Pancreas (tissue), 10 donors: ENCODE results near the gene PSAT1. TPM values are rescaled to one million over a fixed set of nuclear protein-coding genes. Genes with fewer than 3 reads are reported as not detected.

Experiments
- ATAC-seq, 4 donors: fragments of 200-7000 bp; cut with Tn5 transposase; one replicate each; pipeline versions ENCODE4 v1.8.0 to v1.9.1; 2020; ENCODE audit warnings: mild to moderate bottlenecking in 4 of 4, moderate library complexity in 4 of 4
- DNase-seq, 6 donors: peaks; one replicate each; pipeline ENCODE4 v3.0.0-alpha.2; 2020
- FAIRE-seq: peaks from 2 replicates; lab custom pipeline; 2012; peaks lifted over from hg19 to GRCh38; lab: Jason Lieb, UNC
- H3K27ac ChIP-seq, 4 donors: fragments of 200-600 bp; sonication (generic); 1 replicate in 3 of 4; 2 replicates in 1 of 4; pipeline versions ENCODE4 v1.5.0 to v1.8.0; 2020
- H3K27me3 ChIP-seq, 4 donors: fragments of 200-600 bp; one replicate each; pipeline ENCODE4 v1.8.0; 2021
- H3K36me3 ChIP-seq, 3 donors: fragments of 200-600 bp; sonication (generic) in 1 of 3; one replicate each; pipeline versions ENCODE4 v1.5.0 to v1.8.0; 2020 to 2021
- H3K4me1 ChIP-seq, 3 donors: fragments of 200-600 bp; one replicate each; pipeline ENCODE4 v1.8.0; 2021
- H3K4me3 ChIP-seq, 4 donors: fragments of 200-600 bp; sonication (generic) in 2 of 4; one replicate each; pipeline versions ENCODE4 v1.5.0 to v1.8.0; 2020 to 2021
- H3K9me3 ChIP-seq, 4 donors: fragments of 200-600 bp; one replicate each; pipeline ENCODE4 v1.8.0; 2021
- CTCF ChIP-seq, 4 donors: fragments of 200-600 bp; sonication (generic) in 3 of 4; IDR thresholded peaks; one replicate each; pipeline versions ENCODE4 v1.5.0 to v1.8.0; 2021; ENCODE audit warnings: antibody characterized with exemption in 4 of 4
- WGBS, 2 donors: extraction: QIAGEN DNeasy Blood & Tissue Kit; methylation state at CpG; one replicate each; pipeline ENCODE4 v1.1.7; 2013; 5-methylcytosine and 5-hydroxymethylcytosine counted together
- intact Hi-C, 3 donors: fragments of 100-400 bp; cut with DNase I; formaldehyde crosslinking; loops; one replicate each; pipeline versions ENCODE4 v1.11.1 to v1.14.2; 2022
- polyA plus RNA-seq, 2 donors: library from polyadenylated mRNA; stranded (reverse); fragments of 200-250 nt; gene quantifications; one replicate each; pipeline ENCODE4 v1.2.3, GENCODE V29; 2013
- total RNA-seq, 6 donors: library from RNA; stranded (reverse); fragmentation: NEBNext Ultra II Directional in 4 of 6; extraction: Animal tissue kit (Norgen Biotek cat#: 25700) in 4 of 6; gene quantifications; one replicate each; pipeline versions ENCODE4 v1.2.1 to v1.2.4, GENCODE V29; 2021 to 2023
- donor health status: healthy with polysubstance abuse.
- donor health status: DM: no; HTN: no; CAD: no; lungs with moderate emphysema.
- donor health status: DM: no; HTN: no; CAD: no.
- donor health status: control.
- donor health status: control.
- donor health status: Bipolar disorder and iron deficiency.
- donor health status: DM: yes; HTN: yes; CAD: no.
- donor health status: DM: no; HTN: no; CAD: no.
- donor health status: DM: no; HTN: no; CAD: no.
- donor health status: DM: yes; HTN: yes; CAD: no.

The PSAT1 gene
- total and polyA plus RNA-seq, 8 donors = 9.0 to 189 (median 23.9) TPM

GRCh38 chr9:78253285-78253684 is 43.6 kb upstream of the PSAT1 start:
- Histone ChIP-seq H3K4me3 (no peak overlapping the region), H3K36me3 (no peaks in the 10 kb centered on the region), H3K9me3 (peaks cover 0 to 3% (median 0%) of the 10 kb centered on the region in 4 donors), H3K27ac (no peak overlapping the region), H3K4me1 (peaks cover 0 to 5% (median 0%) of the 10 kb centered on the region in 3 donors), H3K27me3 (no peaks in the 10 kb centered on the region)
- no peak for TF ChIP-seq CTCF (IDR thresholded peaks at IDR 0.05)
- 78 to 81% methylated on average over 4 of the region's 4 CpGs for WGBS, 2 donors
- no peak for ATAC-seq
- no peak for FAIRE-seq
- intact Hi-C loops = loop anchor here in 1 of 3 donors (10.0 kb wide), 1 partner anchor 122 kb away; no protein-coding TSS in a partner anchor
- DNase-seq = no peak

DNA sequence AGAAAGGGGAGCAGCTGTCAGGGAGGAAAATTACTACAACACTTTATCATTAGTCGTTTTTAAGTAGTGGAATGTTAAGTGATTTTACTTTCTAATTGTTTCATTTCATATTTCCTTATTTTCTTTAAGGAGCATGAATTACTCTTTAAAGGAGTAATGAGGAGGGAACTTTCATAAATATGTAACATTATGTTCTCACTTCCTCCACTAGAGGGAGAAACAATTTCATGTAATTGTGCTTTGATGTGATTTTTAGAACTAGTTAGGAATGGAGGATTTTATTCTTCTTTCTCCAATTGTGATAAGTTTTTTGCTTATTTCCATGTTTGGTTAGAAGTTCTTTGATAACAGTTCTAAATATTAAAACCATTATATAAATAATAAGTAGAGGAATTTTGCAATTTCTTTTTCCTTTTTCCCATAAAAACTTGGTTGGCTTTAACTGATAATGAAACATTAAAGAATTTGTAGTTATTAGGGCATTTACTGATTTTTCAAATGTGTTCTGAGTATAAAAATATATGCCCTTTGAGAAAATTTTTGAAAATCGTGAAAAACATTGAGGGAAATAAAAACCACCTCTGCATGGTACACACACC is 35.4 kb upstream of the PSAT1 start:
- 23 to 25% methylated on average over 2 of the region's 2 CpGs for WGBS, 2 donors
- DNase-seq (no peak), FAIRE-seq (peak; percentile 94), ATAC-seq (peak; percentile 70 to 81 (median 78))
- Histone ChIP-seq H3K9me3 (no peaks in the 10 kb centered on the region), H3K4me3 (no peak overlapping the region), H3K4me1 (peaks cover 5 to 15% (median 12%) of the 10 kb centered on the region in 3 donors), H3K36me3 (no peaks in the 10 kb centered on the region), H3K27me3 (no peaks in the 10 kb centered on the region), H3K27ac (no peak overlapping the region)
- peak; percentile 27 to 59 (median 46) for TF ChIP-seq CTCF (IDR thresholded peaks at IDR 0.05)
- intact Hi-C loops = loop anchor here in 2 of 3 donors (5.0 kb wide), 2 partner anchors 106 to 116 kb away; no protein-coding TSS in a partner anchor

DNA sequence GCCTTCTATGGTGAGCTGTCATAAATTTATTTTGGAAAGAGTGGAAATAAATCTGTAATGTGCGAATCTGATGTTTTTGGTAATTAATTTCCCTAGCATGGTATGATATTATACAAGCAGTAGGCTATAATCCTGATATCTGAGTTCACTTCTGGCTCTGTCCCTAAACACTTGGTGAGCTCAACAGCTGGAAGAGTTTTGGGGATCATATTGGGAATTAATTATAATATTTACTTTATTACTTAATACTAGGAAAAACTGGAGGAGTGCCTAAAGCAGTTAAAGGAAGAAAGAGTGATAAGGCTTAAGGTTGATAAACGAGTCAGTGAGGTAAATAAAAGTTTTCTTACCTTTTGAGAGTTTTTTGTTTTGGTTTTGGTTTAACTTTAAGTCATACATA is 34.3 kb upstream of the PSAT1 start:
- TF ChIP-seq CTCF (IDR thresholded peaks at IDR 0.05) = no peak
- FAIRE-seq (no peak), DNase-seq (no peak), ATAC-seq (peak; percentile 66 to 75 (median 68))
- intact Hi-C loops = loop anchor here in 2 of 3 donors (5.0 kb wide), 2 partner anchors 105 to 115 kb away; no protein-coding TSS in a partner anchor
- H3K27me3 ChIP-seq = no peaks in the 10 kb centered on the region
- no peaks in the 10 kb centered on the region for H3K9me3 ChIP-seq
- peaks cover 5 to 15% (median 12%) of the 10 kb centered on the region in 3 donors for H3K4me1 ChIP-seq
- WGBS, 2 donors = 37 to 38% methylated on average over 2 of the region's 2 CpGs
- H3K36me3 ChIP-seq = no peaks in the 10 kb centered on the region
- H3K4me3 ChIP-seq = no peak overlapping the region
- no peak overlapping the region for H3K27ac ChIP-seq

- no peak for ATAC-seq
- H3K27me3 ChIP-seq = no peaks in the 10 kb centered on the region
- peaks cover 0 to 4% (median under 1%) of the 10 kb centered on the region in 3 donors for H3K4me1 ChIP-seq
- no peak for FAIRE-seq
- 93% methylated on average over 4 of the region's 4 CpGs for WGBS, 2 donors
- no peak overlapping the region for H3K27ac ChIP-seq
- no peak overlapping the region for H3K4me3 ChIP-seq
- no peak for TF ChIP-seq CTCF (IDR thresholded peaks at IDR 0.05)
- no peaks in the 10 kb centered on the region for H3K36me3 ChIP-seq
- intact Hi-C loops = no loop called here
- H3K9me3 ChIP-seq = no peaks in the 10 kb centered on the region
- no peak for DNase-seq
These were observed 29.0 kb upstream of the PSAT1 start for GRCh38 chr9:78267889-78268288.

DNA sequence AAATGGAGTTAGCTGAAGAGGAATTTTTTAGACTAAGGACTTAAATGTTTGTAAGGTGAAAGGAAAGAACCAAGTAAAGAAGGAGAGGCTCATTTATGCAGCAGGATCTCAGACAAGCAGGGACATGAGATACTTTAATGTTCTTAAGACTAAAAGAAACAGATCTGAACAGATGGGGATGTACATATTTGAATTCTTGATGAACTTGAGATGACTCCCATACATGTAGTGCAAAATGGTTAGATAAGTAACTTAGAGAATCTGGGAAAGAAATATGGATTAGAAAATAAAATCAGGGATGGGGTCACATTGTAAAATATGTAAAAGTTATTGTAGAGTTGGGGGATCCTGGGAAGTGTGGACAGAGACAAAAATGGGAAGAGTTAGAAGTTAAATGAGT is 27.1 kb upstream of the PSAT1 start:
- no peak for DNase-seq
- Histone ChIP-seq H3K4me3 (no peak overlapping the region), H3K36me3 (no peaks in the 10 kb centered on the region), H3K4me1 (no peaks in the 10 kb centered on the region), H3K27me3 (no peaks in the 10 kb centered on the region), H3K27ac (no peak overlapping the region), H3K9me3 (no peaks in the 10 kb centered on the region)
- TF ChIP-seq CTCF (IDR thresholded peaks at IDR 0.05) = no peak
- no peak for ATAC-seq
- intact Hi-C loops = no loop called here
- no peak for FAIRE-seq
